Ascending aorta (tissue), 2 donors: ENCODE data around the gene FBLN5. TPM values are rescaled to one million over a fixed set of nuclear protein-coding genes. Genes with fewer than 3 reads are reported as not detected.
A peak's percentile ranks its signal among the peaks of the same experiment; 100 is the strongest.

ENCODE experiments used
- DNase-seq, 2 donors: peaks; one replicate each; pipeline ENCODE4 v3.0.0-alpha.2; 2019; ENCODE audit warnings: low spot score in 2 of 2
- H3K27ac ChIP-seq, 2 donors: fragments of 200-600 bp; sonication (generic); one replicate each; pipeline ENCODE4 v1.5.1; 2016 to 2017; ENCODE audit warnings: mild to moderate bottlenecking in 1 of 2
- H3K27me3 ChIP-seq: fragments of 200-600 bp; sonication (generic); one replicate; pipeline ENCODE4 v1.5.1; 2017
- H3K36me3 ChIP-seq, 2 donors: fragments of 200-600 bp; sonication (generic); one replicate each; pipeline ENCODE4 v1.5.1; 2016
- H3K4me1 ChIP-seq, 2 donors: fragments of 200-600 bp; sonication (generic); one replicate each; pipeline ENCODE4 v1.5.1; 2016 to 2017; ENCODE audit warnings: mild to moderate bottlenecking in 1 of 2
- H3K4me3 ChIP-seq, 2 donors: fragments of 200-600 bp; sonication (generic); one replicate each; pipeline ENCODE4 v1.5.1; 2016 to 2017; ENCODE audit warnings: mild to moderate bottlenecking in 1 of 2
- H3K9me3 ChIP-seq, 2 donors: fragments of 200-600 bp; sonication (generic); one replicate each; pipeline ENCODE4 v1.5.1; 2016
- intact Hi-C: fragments of 100-400 bp; cut with DNase I; formaldehyde crosslinking; loops from one replicate; pipeline ENCODE4 v1.15.1; 2023
- total RNA-seq: library from RNA; depleted of rRNA; stranded (reverse); fragments of >200 nt; gene quantifications from one replicate; pipeline ENCODE4 v1.1.0, GENCODE V29; 2016
- TF ChIP-seq, protein P1 (sequence below), 3 experiments: fragments of 200-600 bp in 2 of 3; fragments of 450-650 bp in 1 of 3; sonication (generic) in 2 of 3; IDR thresholded peaks; one replicate each; pipeline ENCODE4 v1.5.1; 2016 to 2019; ENCODE audit warnings: antibody characterized with exemption in 3 of 3, mild to moderate bottlenecking in 1 of 3, moderate library complexity in 1 of 3

FBLN5 gene
- total RNA-seq, 1 donor from 2014 or later: 280 TPM

DNA sequence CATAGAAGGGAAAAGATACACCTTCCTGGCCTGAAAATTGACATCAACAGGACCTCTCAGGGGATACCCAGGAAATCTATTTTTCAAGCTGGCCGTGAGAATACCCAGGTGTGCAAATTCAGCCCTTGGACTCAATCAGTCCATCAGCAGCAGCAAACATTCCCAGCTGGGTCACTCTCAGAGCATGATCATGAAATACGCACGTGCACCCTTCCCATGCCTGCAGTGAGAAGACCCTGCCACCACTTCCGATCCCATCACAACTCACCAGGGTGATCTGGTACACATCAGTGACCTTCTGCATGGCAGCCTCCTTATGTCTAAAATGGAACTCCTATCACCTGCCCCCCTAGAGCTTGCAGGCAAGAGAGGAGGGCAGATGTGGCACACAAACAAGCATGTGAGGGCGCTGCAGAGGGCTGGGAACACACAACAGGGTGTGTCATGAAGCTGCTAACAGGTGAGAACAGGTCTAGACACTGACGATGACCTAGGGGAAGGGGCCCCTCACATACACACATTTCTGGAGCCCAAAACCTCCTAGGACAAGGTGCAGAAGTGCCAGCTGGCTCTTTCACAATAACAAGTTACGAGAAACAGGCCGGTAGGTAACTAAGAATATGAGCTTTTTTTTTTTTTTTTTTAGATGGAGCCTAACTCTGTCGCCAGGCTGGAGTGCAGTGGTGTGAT lies 42.4 kb downstream of the FBLN5 start:
- TF ChIP-seq, protein P1, sequence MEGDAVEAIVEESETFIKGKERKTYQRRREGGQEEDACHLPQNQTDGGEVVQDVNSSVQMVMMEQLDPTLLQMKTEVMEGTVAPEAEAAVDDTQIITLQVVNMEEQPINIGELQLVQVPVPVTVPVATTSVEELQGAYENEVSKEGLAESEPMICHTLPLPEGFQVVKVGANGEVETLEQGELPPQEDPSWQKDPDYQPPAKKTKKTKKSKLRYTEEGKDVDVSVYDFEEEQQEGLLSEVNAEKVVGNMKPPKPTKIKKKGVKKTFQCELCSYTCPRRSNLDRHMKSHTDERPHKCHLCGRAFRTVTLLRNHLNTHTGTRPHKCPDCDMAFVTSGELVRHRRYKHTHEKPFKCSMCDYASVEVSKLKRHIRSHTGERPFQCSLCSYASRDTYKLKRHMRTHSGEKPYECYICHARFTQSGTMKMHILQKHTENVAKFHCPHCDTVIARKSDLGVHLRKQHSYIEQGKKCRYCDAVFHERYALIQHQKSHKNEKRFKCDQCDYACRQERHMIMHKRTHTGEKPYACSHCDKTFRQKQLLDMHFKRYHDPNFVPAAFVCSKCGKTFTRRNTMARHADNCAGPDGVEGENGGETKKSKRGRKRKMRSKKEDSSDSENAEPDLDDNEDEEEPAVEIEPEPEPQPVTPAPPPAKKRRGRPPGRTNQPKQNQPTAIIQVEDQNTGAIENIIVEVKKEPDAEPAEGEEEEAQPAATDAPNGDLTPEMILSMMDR (IDR thresholded peaks at IDR 0.05): no peak
- Histone ChIP-seq H3K27me3 (no peaks in the 10 kb centered on the region), H3K4me3 (no peak overlapping the region), H3K4me1 (peaks cover 24 to 65% of the 10 kb centered on the region in 2 donors), H3K36me3 (peaks cover 14 to 17% of the 10 kb centered on the region in 2 donors), H3K27ac (peak overlapping the region; percentile 91 to 95), H3K9me3 (no peaks in the 10 kb centered on the region)
- DNase-seq: no peak
- intact Hi-C loops: no loop called here

DNA sequence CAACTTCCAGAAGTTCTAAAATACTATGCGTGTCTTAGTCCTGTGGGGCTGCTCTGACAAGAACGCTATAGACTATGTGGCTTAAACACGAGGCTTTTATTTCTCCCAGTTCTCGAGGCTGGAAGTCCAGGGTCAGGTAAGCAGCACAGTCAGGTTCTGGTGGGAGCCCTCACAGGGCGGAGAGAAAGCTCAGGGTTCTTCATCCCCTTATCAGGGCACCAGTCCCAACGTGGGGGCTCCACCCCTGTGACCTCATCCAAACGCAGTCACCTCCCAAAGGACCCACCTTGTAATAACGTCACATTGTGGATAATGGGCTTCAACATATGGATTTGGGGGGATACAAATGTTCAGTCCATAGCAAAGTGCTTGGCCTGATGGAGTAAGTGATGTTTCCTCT lies 43.0 kb downstream of the FBLN5 start:
- intact Hi-C loops: no loop called here
- DNase-seq: no peak
- H3K4me3 ChIP-seq: no peak overlapping the region
- TF ChIP-seq, protein P1 (IDR thresholded peaks at IDR 0.05): no peak
- peaks cover 14 to 17% of the 10 kb centered on the region in 2 donors for H3K36me3 ChIP-seq
- H3K27ac ChIP-seq: peak overlapping the region; percentile 91 to 95
- no peaks in the 10 kb centered on the region for H3K9me3 ChIP-seq
- no peaks in the 10 kb centered on the region for H3K27me3 ChIP-seq
- peaks cover 28 to 71% of the 10 kb centered on the region in 2 donors for H3K4me1 ChIP-seq

DNA sequence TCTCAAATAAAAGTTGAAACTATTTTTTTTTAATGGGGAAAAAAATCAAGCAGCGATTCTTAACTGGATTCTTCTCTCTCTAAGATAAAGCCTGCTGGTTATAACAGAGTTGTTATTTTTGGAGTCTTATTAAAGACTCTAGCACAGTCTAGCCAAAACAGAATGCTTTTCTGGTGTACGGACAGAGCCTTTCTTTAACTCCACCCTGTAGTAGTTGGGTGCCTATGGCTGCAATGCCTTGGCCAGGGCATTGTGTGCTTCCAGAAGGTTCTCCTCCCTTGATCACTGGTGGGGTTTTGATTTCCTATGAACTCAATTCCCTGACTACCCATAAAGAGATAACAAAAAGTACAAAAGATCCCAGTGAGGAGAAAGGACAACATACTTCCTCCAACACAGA lies 44.4 kb downstream of the FBLN5 start:
- intact Hi-C loops: loop anchor here (2.0 kb wide), 1 partner anchor 14 kb away; no protein-coding TSS in a partner anchor
- Histone ChIP-seq H3K4me1 (peaks cover 32 to 71% of the 10 kb centered on the region in 2 donors), H3K36me3 (peaks cover 8 to 13% of the 10 kb centered on the region in 2 donors), H3K27ac (peak overlapping the region; percentile 91 to 95), H3K4me3 (no peak overlapping the region), H3K27me3 (no peaks in the 10 kb centered on the region), H3K9me3 (no peaks in the 10 kb centered on the region)
- TF ChIP-seq, protein P1 (IDR thresholded peaks at IDR 0.05): no peak
- no peak for DNase-seq

DNA sequence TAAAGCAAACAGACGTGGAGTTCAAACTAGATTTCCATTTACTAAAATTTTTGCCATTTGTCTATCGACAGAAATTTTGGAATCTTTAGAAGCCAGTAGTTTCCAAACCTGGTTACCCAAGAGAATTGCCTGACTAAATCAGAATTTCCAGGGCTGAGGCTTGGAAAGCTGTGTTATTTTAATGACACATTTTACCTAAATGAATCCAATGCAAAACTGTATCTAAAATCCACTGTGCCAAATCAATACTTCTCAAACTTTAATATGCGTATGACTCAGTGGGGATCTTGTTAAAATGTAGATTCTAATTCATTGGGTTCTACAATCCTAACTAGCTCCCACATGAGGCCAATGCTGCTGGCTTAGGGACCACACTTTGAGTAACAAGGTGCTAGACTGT lies 45.2 kb downstream of the FBLN5 start:
- intact Hi-C loops: loop anchor here (2.0 kb wide), 1 partner anchor 14 kb away; no protein-coding TSS in a partner anchor
- Histone ChIP-seq H3K4me1 (peaks cover 35 to 76% of the 10 kb centered on the region in 2 donors), H3K4me3 (no peak overlapping the region), H3K9me3 (no peaks in the 10 kb centered on the region), H3K36me3 (peaks cover 6 to 10% of the 10 kb centered on the region in 2 donors), H3K27me3 (no peaks in the 10 kb centered on the region), H3K27ac (peak overlapping the region; percentile 91 to 95)
- DNase-seq: no peak
- TF ChIP-seq, protein P1 (IDR thresholded peaks at IDR 0.05): no peak

DNA sequence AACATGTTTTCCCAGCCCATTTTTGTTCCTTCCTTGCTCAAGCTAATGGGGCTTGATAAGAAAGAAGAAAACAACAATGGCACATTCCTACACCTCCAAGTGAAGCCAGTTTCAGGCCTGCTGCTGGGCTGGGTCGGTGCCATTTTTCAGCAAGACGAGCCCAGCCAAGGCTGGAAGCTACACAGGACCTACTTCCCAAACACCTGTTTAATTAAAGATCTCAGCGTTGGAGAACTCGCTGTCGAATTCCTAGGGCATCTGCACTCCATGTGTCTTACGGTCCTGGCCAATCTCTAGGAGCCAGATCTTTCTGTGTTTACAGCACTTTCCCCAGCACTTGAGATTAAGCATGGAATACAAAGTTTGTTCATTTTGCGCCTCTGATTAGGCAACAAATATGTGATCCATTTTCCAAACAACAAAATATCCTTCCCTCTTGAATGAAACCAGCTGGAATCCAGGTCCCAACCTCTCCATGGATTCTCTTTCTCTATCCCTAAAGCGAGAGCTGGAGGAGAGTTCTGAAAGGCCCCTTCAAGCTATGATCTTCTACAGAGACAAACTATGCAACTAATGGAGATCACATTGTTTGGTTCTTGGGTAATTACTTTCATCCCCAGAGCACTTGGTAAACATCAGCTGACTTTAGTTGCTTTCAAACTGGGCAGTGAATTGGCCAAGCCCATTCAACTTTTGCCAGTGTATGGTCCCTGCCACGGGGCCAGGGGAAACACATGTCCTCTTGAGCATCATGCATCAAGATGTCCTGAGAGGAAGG lies 45.9 kb downstream of the FBLN5 start:
- TF ChIP-seq, protein P1 (IDR thresholded peaks at IDR 0.05): no peak
- Histone ChIP-seq H3K27ac (peak overlapping the region; percentile 91 to 95), H3K27me3 (no peaks in the 10 kb centered on the region), H3K36me3 (peaks cover 0 to 5% of the 10 kb centered on the region in 2 donors), H3K4me1 (peaks cover 40 to 78% of the 10 kb centered on the region in 2 donors), H3K4me3 (no peak overlapping the region), H3K9me3 (no peaks in the 10 kb centered on the region)
- no peak for DNase-seq
- intact Hi-C loops: loop anchor here (2.0 kb wide), 1 partner anchor 15 kb away; no protein-coding TSS in a partner anchor
